22Rv1 (cell line): ENCODE measurements around the gene KIDINS220.

ENCODE experiments used
- H3K27ac ChIP-seq: fragments of 450-650 bp; 2 replicates; pipeline ENCODE4 v1.5.1; 2017
- ZFX ChIP-seq: fragments of 450-650 bp; IDR thresholded peaks from 2 replicates; pipeline ENCODE4 v1.6.1; 2017; ENCODE audit warnings: antibody characterized with exemption, borderline replicate concordance
- TF ChIP-seq, protein P1 (sequence below): fragments of 450-650 bp; IDR thresholded peaks from 2 replicates; pipeline ENCODE4 v1.5.1; 2017; ENCODE audit warnings: mild to moderate bottlenecking

KIDINS220 gene

DNA sequence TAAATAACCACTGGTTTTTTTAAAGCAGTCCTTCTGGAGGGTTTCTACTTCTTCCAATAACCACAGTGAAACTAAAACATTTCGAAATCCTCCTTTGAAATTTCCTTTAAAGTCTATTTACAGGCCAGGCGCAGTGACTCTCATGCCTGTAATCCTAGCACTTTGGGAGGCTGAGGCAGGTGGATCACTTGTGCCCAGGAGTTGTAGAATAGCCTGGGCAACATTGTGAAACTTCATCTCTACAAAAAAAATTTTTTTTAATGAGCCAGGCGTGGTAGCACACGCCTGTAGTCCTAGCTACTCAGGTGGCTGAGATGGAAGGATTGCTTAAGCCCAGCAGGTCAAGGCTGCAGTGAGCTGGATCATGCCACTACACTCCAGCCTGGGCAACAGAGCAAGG lies 15.2 kb downstream of the KIDINS220 start:
- TF ChIP-seq, protein P1, sequence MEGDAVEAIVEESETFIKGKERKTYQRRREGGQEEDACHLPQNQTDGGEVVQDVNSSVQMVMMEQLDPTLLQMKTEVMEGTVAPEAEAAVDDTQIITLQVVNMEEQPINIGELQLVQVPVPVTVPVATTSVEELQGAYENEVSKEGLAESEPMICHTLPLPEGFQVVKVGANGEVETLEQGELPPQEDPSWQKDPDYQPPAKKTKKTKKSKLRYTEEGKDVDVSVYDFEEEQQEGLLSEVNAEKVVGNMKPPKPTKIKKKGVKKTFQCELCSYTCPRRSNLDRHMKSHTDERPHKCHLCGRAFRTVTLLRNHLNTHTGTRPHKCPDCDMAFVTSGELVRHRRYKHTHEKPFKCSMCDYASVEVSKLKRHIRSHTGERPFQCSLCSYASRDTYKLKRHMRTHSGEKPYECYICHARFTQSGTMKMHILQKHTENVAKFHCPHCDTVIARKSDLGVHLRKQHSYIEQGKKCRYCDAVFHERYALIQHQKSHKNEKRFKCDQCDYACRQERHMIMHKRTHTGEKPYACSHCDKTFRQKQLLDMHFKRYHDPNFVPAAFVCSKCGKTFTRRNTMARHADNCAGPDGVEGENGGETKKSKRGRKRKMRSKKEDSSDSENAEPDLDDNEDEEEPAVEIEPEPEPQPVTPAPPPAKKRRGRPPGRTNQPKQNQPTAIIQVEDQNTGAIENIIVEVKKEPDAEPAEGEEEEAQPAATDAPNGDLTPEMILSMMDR, result no peak
- no peak for TF ChIP-seq ZFX
- no peak overlapping the region for H3K27ac ChIP-seq

DNA sequence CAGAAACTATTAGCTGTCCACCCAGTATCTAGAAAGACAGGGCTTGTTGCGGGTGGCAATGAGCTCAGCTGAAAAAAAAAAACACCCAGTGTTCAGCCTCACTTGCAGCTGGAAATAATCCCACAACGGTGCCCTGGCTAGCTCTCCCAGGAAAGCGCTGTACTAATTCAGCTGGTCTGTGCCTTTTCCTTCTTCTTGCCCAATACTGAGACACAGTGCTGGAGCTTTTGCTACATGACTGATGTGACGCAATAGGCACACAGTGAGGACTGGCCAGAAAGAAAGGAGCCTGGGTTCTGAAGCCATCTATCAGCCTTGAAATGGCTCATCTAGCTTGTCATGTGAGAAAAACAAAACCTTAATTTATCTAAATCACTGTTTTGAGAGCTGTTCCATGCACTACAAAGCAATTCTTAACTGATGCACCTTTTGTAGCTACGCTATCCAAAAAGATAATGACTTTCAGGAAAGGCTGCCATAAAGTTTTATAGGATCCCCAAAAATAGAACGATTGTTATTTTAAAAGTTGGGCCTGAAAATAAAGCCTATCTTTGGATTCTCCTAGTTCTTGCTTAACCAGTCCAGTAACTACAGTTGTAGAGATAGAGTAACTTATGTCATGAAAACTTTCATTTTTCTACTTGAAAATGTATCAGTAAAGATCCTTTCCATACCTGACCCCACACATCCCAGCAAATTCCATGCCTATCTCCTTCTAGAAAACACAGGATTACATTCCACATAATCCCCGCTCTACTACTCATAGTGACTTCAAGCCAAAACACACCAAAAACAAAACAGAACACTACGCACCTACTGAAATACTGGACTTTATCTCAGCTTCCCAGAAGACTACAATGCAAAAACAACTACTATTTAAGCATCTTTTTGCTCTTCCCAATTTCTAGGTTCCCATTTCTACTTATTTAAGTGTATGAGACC lies 15.9 kb downstream of the KIDINS220 start:
- H3K27ac ChIP-seq, result no peak overlapping the region
- no peak for TF ChIP-seq ZFX
- TF ChIP-seq, protein P1, result no peak

DNA sequence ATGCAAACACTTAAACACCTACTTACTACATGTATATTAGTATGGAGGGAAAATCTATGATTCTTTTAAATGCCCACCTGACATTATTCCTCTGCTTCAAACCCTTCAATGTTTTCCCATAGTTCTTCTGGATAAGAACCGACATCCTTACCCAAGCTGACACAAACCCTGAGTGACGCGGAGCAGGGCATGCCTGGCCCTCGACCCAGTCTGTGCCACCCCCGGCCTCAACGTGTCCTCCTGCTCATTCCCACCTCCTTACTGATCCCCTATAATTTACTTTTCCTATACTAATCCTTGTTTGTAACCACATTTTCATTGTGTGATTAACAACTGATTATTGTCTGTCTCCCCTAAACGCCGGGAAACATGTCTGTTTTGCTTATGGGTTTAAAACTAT lies 17.5 kb downstream of the KIDINS220 start:
- no peak overlapping the region for H3K27ac ChIP-seq

DNA sequence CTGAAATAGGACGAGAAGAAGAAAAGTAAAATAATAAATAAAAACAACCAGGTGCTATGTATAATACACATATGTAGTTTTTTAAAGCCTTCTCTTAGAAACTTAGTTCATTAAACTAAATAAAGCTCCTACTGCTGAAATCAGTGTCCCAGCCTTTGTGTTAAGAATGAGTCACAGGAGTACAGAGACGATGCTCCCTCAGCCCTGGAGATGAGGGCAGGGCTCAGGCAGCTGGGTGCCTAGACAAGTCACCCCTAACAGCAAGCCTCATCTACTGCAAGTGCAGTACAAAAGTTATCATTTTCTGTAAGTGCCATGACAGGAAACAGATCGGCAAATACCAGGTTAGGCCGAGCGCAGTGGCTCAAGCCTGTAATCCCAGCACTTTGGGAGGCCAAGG lies 18.2 kb downstream of the KIDINS220 start:
- no peak overlapping the region for H3K27ac ChIP-seq
- TF ChIP-seq, protein P1, result no peak

More for the DNA sequence above, 17.5 kb downstream of the KIDINS220 start:
- no peak for TF ChIP-seq ZFX
- TF ChIP-seq, protein P1, result no peak

GRCh38 chr2:8817221-8817620 lies 20.2 kb downstream of the KIDINS220 start:
- no peak for TF ChIP-seq ZFX
- TF ChIP-seq, protein P1, result no peak
- no peak overlapping the region for H3K27ac ChIP-seq

- TF ChIP-seq, protein P1, result no peak
- no peak for TF ChIP-seq ZFX
These were observed 30.3 kb downstream of the KIDINS220 start for GRCh38 chr2:8806885-8807704.

More at GRCh38 chr2:8806885-8807704, 30.3 kb downstream of the KIDINS220 start:
- H3K27ac ChIP-seq, result no peak overlapping the region
